ENCODE results near the gene TBC1D2. TPM values are rescaled to one million over a fixed set of nuclear protein-coding genes. Genes with fewer than 3 reads are reported as not detected.
"Not testable (repeated sequence)": the region's sequence is repeated elsewhere in the genome, so short reads cannot be mapped to it uniquely, and the experiment has no call there.

The TBC1D2 gene
- total and polyA plus RNA-seq, 2 of the 13 experiments (the other 11 are each of a cell fraction or from before 2014, with no cell fraction given): 2.0 to 2.8 TPM

DNA sequence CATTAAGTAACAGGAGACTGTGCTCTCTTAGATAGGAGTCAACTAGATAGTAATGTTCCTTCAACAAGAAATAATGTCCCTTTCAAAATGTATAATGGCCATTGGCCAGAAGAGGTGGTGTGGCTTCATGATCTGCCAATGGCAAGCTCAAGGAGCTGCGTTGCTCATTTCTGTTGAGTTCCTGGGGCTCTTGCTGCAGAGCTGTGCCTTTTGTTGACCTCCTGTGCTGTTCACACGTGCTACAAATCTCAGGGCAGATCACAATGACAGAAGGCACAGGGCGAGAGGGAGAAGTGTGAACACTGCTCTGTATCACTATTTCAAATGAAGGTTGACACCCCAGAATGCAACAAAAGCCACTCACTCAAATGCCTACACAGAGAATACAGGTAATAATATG, 16.0 kb upstream of the TBC1D2 start:
- H4K20me1 ChIP-seq (ENCODE audit: insufficient read depth, low read length): no peaks in the 10 kb centered on the region
- H3K4me2 ChIP-seq (ENCODE audit: low read depth, low read length): no peak overlapping the region
- FAIRE-seq: no peak
- ATAC-seq: no peak
- no peaks in the 10 kb centered on the region for H3K36me3 ChIP-seq (replicated peaks in 1 of 2; ENCODE audit: control insufficient read depth in 1 of 2, insufficient read depth in 2 of 2, low read length in 2 of 2)
- BruUV-seq (replicated peaks): no TSS peak
- H3K79me2 ChIP-seq (ENCODE audit: insufficient read depth, low read length): no peaks in the 10 kb centered on the region
- TF ChIP-seq, protein P1, sequence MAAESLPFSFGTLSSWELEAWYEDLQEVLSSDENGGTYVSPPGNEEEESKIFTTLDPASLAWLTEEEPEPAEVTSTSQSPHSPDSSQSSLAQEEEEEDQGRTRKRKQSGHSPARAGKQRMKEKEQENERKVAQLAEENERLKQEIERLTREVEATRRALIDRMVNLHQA (CRISPR knock-in tag; IDR thresholded peaks at IDR 0.05): no peak
- TF ChIP-seq ZNF260 (CRISPR knock-in tag; IDR thresholded peaks at IDR 0.05; ENCODE audit: borderline replicate concordance, low read depth): no peak
- TF ChIP-seq FOXK2 (IDR thresholded peaks at IDR 0.05): no peak
- TF ChIP-seq FOXM1 (CRISPR knock-in tag; IDR thresholded peaks at IDR 0.05): no peak
- TF ChIP-seq NKX3-1 (CRISPR knock-in tag; IDR thresholded peaks at IDR 0.05): no peak
- TF ChIP-seq MAFF (IDR thresholded peaks at IDR 0.05; ENCODE audit: low read depth, low read length): no peak
- TF ChIP-seq, protein P2, sequence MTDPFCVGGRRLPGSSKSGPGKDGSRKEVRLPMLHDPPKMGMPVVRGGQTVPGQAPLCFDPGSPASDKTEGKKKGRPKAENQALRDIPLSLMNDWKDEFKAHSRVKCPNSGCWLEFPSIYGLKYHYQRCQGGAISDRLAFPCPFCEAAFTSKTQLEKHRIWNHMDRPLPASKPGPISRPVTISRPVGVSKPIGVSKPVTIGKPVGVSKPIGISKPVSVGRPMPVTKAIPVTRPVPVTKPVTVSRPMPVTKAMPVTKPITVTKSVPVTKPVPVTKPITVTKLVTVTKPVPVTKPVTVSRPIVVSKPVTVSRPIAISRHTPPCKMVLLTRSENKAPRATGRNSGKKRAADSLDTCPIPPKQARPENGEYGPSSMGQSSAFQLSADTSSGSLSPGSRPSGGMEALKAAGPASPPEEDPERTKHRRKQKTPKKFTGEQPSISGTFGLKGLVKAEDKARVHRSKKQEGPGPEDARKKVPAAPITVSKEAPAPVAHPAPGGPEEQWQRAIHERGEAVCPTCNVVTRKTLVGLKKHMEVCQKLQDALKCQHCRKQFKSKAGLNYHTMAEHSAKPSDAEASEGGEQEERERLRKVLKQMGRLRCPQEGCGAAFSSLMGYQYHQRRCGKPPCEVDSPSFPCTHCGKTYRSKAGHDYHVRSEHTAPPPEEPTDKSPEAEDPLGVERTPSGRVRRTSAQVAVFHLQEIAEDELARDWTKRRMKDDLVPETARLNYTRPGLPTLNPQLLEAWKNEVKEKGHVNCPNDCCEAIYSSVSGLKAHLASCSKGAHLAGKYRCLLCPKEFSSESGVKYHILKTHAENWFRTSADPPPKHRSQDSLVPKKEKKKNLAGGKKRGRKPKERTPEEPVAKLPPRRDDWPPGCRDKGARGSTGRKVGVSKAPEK (CRISPR knock-in tag; IDR thresholded peaks at IDR 0.05; ENCODE audit: borderline replicate concordance): no peak
- TF ChIP-seq RAD21 (CRISPR knock-in tag; IDR thresholded peaks at IDR 0.05): no peak
- TF ChIP-seq NCOA2 (CRISPR knock-in tag; IDR thresholded peaks at IDR 0.05): no peak
- TF ChIP-seq ZNF234 (CRISPR knock-in tag; conservative IDR thresholded peaks at IDR 0.05): no peak
- TF ChIP-seq ZNF282 (IDR thresholded peaks at IDR 0.05; ENCODE audit: partially characterized antibody): no peak
- TF ChIP-seq, protein P3, sequence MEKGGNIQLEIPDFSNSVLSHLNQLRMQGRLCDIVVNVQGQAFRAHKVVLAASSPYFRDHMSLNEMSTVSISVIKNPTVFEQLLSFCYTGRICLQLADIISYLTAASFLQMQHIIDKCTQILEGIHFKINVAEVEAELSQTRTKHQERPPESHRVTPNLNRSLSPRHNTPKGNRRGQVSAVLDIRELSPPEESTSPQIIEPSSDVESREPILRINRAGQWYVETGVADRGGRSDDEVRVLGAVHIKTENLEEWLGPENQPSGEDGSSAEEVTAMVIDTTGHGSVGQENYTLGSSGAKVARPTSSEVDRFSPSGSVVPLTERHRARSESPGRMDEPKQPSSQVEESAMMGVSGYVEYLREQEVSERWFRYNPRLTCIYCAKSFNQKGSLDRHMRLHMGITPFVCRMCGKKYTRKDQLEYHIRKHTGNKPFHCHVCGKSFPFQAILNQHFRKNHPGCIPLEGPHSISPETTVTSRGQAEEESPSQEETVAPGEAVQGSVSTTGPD (CRISPR knock-in tag; IDR thresholded peaks at IDR 0.05): no peak
- peaks cover 0 to 21% of the 10 kb centered on the region in 2 experiments; a peak in 2 of 5 replicates for H3K27me3 ChIP-seq (ENCODE audit: control insufficient read depth in 1 of 2, insufficient read depth in 2 of 2, low read length in 2 of 2)
- ChIA-PET CTCF (ENCODE audit: low intra/inter-chr PET ratio, low total read pairs) (no interaction called here), POLR2A (no interaction called here)
- no peak overlapping the region for H2AFZ ChIP-seq (ENCODE audit: low read length)
- DNase-seq (ENCODE audit: low spot score): no peak
- no peaks in the 10 kb centered on the region for H3K4me1 ChIP-seq (ENCODE audit: insufficient read depth, low read length)
- 21% methylated on average over 3 of the region's 3 CpGs for WGBS (ENCODE audit: low lambda C conversion rate)
- intact Hi-C loops (cut with micrococcal nuclease; ENCODE audit: unreplicated experiment) (no loop called here), in situ Hi-C loops (cut with HindIII; ENCODE audit: extremely low pct_ligation_motif_present, low pct_unique_long_range_greater_than_20kb) (no loop called here)
- no peak overlapping the region for H3K27ac ChIP-seq (ENCODE audit: extremely low read length, insufficient read depth, low read length)
- no peak overlapping the region for H3K4me3 ChIP-seq (replicated peaks in 1 of 3; ENCODE audit: insufficient read depth in 1 of 3, low read depth in 2 of 3, low read length in 3 of 3)
- no peak overlapping the region for H3K9ac ChIP-seq (ENCODE audit: insufficient read depth, low read depth, low read length)
- H3K9me3 ChIP-seq (ENCODE audit: low read length): no peaks in the 10 kb centered on the region

DNA sequence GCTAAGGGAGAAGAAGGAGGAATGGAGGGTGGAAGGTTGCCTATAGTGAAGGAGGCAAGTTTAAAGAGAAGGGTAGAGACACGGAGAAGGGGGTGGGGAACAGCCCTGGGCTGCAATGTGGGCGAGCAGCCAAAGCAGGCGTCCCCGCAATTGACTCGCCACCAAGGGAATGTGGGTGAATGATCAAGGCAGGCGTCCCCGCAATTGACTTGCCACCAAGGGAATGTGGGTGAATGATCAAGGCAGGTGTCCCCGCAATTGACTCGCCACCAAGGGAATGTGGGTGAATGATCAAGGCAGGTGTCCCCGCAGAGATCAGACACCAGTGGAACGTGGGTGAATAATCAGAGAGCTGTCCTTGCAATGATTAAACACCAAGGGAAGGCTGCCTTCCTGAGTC, 14.8 kb upstream of the TBC1D2 start:
- H3K4me2 ChIP-seq (ENCODE audit: low read depth, low read length); ATAC-seq; BruUV-seq (replicated peaks); H2AFZ ChIP-seq (ENCODE audit: low read length); H3K27ac ChIP-seq (ENCODE audit: extremely low read length, insufficient read depth, low read length); intact Hi-C loops (cut with micrococcal nuclease; ENCODE audit: unreplicated experiment); H3K79me2 ChIP-seq (ENCODE audit: insufficient read depth, low read length); H3K4me3 ChIP-seq (replicated peaks in 1 of 3; ENCODE audit: insufficient read depth in 1 of 3, low read depth in 2 of 3, low read length in 3 of 3); H3K36me3 ChIP-seq (replicated peaks in 1 of 2; ENCODE audit: control insufficient read depth in 1 of 2, insufficient read depth in 2 of 2, low read length in 2 of 2); H3K9ac ChIP-seq (ENCODE audit: insufficient read depth, low read depth, low read length); H3K4me1 ChIP-seq (ENCODE audit: insufficient read depth, low read length); CTCF ChIA-PET (ENCODE audit: low intra/inter-chr PET ratio, low total read pairs); DNase-seq (ENCODE audit: low spot score); POLR2A ChIA-PET; H4K20me1 ChIP-seq (ENCODE audit: insufficient read depth, low read length); FAIRE-seq; H3K9me3 ChIP-seq (ENCODE audit: low read length); in situ Hi-C loops (cut with HindIII; ENCODE audit: extremely low pct_ligation_motif_present, low pct_unique_long_range_greater_than_20kb): not testable (repeated sequence)
- H3K27me3 ChIP-seq (ENCODE audit: control insufficient read depth in 1 of 2, insufficient read depth in 2 of 2, low read length in 2 of 2): peaks cover 0 to 17% of the 10 kb centered on the region in 2 experiments; a peak in 1 of 5 replicates
- 50% methylated on average over 9 of the region's 11 CpGs for WGBS (ENCODE audit: low lambda C conversion rate)

Measured in HepG2 (cell line).